Stimulated activated naive CD8-positive, alpha-beta T cell treated with anti-CD3 and anti-CD28 coated beads, Interleukin-15, Interleukin-2, amounts not matched to agents 100 U/mL and 50 U/mL, for 24 hours (primary cell): Measurements from ENCODE around the gene YJEFN3.
A peak's percentile ranks its signal among the peaks of the same experiment; 100 is the strongest.

ENCODE experiments used
- ATAC-seq: fragments of 150-1000 bp; cut with Tn5 transposase; one replicate; pipeline ENCODE4 v1.10.0; 2021
- DNase-seq: peaks from one replicate; pipeline ENCODE4 v3.0.0; 2021

YJEFN3 gene

GRCh38 chr19:19498255-19498991 lies 30.3 kb upstream of the YJEFN3 start:
- DNase-seq, result no peak
- no peak for ATAC-seq

DNA sequence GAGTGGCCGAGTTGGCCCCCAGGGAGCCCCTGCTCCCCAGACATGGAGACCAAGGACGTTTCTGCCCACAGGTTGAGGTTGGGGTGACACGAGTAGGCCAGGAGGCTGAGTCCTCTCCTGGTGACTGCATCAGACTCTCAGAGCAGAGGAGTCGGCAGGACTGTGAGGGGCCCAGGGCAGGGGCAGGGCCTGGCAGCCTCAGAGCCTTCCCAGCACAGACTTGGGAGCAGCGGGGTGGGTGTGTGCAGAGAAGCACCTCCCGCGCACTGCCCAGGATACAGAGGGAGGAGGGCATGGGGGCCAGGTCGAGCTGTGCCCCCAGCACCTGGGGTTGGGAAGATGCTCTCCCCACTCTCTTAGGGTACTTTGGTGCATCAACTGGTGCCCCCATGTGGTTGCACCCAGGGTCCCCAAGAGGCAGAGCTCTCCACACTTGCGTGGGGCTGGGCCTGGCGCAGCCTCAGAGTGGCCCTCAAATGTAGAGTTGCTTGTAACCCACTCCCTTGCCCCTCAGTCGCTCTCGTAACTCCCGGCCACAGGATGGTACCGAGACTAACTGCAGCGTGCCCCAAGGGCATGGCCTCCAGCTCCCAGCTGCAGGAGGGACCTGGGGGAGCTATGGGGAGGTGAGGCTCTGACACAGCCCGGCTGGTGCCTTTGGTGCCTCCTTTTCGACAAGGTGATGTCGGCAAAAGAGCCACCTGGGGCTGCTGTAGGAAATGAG lies 29.3 kb upstream of the YJEFN3 start:
- no peak for DNase-seq
- ATAC-seq, result no peak

DNA sequence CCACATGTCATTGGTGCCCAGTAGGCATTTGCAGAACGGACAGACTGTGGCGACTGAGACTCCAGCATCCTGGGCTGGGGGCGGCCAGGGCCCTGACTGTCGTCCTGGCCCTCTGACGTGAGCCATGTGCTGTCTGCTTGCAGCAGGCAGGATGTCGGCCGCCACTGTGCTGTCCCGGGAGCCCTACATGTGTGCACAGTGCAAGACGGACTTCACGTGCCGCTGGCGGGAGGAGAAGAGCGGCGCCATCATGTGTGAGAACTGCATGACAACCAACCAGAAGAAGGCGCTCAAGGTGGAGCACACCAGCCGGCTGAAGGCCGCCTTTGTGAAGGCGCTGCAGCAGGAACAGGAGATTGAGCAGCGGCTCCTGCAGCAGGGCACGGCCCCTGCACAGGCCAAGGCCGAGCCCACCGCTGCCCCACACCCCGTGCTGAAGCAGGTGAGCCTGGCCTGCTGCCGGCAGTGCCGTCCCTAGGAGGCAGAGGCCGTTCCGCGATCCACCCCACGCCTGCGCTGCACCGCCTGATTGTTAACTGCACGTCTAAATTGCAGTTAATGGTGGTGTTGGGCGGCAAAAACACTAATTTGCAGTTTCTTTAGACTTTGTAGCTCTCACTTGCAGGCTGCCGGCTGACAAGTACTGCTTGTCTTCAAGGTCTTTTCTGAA lies 27.6 kb upstream of the YJEFN3 start:
- DNase-seq (no peak), ATAC-seq (no peak)

- ATAC-seq (no peak), DNase-seq (no peak)
Observed at GRCh38 chr19:19501798-19502197, 26.9 kb upstream of the YJEFN3 start.

DNA sequence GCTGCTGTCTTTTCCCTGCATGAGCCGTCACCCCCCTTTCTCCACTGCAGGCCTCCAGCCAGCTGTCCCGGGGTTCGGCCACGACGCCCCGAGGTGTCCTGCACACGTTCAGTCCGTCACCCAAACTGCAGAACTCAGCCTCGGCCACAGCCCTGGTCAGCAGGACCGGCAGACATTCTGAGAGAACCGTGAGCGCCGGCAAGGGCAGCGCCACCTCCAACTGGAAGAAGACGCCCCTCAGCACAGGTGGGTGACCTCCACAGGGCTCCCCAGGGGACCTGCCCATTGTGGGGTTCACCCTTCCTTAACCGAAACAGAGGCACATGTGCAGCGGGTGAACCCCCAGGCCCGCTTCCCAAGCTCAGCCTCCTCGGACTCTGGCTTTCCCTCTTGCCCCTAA lies 26.4 kb upstream of the YJEFN3 start:
- DNase-seq (no peak), ATAC-seq (no peak)

GRCh38 chr19:19502808-19503602 lies 25.7 kb upstream of the YJEFN3 start:
- DNase-seq (no peak), ATAC-seq (no peak)

DNA sequence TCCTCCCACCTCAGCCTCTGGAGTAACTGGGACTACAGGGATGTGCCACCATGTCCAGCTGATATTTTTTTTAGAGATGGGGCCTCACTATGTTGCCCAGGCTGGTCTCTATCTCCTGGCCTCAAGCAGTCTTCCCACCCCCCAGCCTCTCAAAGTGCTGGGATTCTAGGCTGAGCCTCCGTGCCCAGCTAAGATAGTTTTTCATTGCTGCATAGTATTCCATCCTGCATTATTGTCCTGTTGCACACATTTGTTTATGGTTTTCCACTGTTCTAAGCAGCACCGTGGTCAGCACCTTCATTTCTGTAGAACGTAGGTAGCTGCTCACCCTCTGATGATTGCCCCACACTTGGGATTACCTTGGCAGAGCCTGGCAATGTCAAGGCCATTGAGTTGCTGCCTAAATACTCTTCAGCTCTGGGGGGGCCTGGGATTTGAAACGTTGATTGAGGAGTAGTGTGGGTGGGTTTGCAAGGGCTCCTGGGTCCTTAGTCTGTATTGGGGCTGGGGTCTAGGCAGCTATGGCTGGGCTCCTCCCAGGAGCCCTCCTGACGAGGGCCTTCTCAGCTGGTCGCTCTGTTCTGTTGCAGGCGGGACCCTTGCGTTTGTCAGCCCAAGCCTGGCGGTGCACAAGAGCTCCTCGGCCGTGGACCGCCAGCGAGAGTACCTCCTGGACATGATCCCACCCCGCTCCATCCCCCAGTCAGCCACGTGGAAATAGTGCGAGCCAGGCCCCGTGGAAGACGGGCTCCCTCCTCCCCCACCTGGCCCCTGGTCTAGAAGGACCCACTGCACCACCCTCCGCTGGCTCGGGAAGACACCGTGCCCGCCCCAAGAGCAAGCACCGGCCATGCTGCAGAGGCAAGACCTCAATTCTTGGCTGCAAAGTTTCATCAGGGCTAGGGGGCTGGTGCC lies 23.7 kb upstream of the YJEFN3 start:
- DNase-seq (no peak), ATAC-seq (no peak)

DNA sequence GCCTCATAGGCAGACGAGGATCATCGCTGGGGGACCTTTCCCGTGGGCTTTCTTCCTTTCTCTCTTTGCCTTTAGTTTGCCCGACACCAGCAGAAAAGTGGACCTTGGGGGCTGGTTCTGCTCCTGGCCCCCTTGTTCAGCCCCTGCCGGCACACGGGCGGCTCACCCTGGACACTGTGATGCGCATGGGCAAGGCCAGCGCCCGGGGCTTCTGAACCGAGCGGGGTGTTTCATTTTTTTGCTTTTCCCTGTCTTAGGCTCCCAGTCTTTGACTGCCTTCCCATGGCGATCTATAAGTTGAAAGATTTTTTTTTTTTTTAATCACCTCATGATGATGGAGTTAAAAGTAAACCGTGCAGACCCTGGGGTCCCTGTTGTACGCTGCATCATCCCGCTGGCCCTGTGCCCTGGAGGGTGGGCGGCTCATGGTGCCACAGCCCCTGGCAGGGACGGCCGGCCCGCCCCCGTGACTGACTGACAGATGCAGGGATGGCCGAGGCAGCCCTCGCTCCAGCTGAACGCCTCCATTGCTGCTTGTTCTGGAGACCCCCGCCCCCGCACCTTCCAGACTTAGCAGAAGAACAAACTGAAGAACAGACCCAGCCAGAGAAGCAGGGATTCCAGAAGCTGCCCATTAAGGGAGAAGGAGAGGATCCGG lies 22.9 kb upstream of the YJEFN3 start:
- ATAC-seq (no peak), DNase-seq (no peak)

- DNase-seq, result no peak
- ATAC-seq, result no peak
Observed at GRCh38 chr19:19506592-19506991, 22.1 kb upstream of the YJEFN3 start.

GRCh38 chr19:19507354-19507753 lies 21.4 kb upstream of the YJEFN3 start:
- ATAC-seq (no peak), DNase-seq (no peak)

GRCh38 chr19:19508217-19508616 lies 20.5 kb upstream of the YJEFN3 start:
- DNase-seq (no peak), ATAC-seq (no peak)

- DNase-seq (no peak), ATAC-seq (no peak)
Observed at GRCh38 chr19:19510432-19510831, 18.3 kb upstream of the YJEFN3 start.

DNA sequence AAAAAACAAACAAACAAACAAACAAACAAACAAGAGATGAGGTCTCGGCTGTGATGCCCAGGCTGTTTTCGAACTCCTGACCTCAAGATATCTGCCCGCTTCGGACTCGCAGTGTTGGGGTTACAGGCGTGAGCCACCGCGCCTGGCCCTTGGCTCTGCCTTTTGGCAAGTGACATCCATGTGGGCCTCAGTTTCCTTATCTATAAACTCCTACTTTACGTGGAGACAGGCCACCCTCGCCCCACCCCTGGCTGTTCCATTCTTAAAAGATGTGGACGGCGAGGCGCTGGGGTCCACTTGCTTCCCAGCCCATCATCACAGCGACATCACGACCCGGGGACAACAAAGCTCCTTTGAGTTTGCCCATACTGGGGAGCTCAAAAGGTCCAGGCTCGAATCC lies 15.0 kb upstream of the YJEFN3 start:
- no peak for DNase-seq
- no peak for ATAC-seq

GRCh38 chr19:19514215-19514657 lies 14.5 kb upstream of the YJEFN3 start:
- ATAC-seq (no peak), DNase-seq (peak; percentile 23)

GRCh38 chr19:19514881-19515641 lies 13.7 kb upstream of the YJEFN3 start, which contains the start of gene TSSK6:
Gene TSSK6 (minus strand): TSS chr19:19515548. CDS start chr19:19515427, 121 bp downstream.
- no peak for DNase-seq
- ATAC-seq, result no peak

GRCh38 chr19:19515642-19516519 lies 12.8 kb upstream of the YJEFN3 start, which contains the start of gene NDUFA13:
Gene NDUFA13 (plus strand): TSS chr19:19516225. CDS start chr19:19516239, 14 bp downstream.
- DNase-seq, result peak; percentile 94

GRCh38 chr19:19517235-19517619 lies 11.5 kb upstream of the YJEFN3 start:
- no peak for ATAC-seq
- DNase-seq, result no peak

More at GRCh38 chr19:19515642-19516519, 12.8 kb upstream of the YJEFN3 start, which contains the start of gene NDUFA13:
- peak; percentile 91 for ATAC-seq

GRCh38 chr19:19520989-19521388 lies 7.7 kb upstream of the YJEFN3 start:
- no peak for ATAC-seq
- DNase-seq, result no peak

GRCh38 chr19:19523177-19523576 lies 5.5 kb upstream of the YJEFN3 start:
- no peak for ATAC-seq
- no peak for DNase-seq
